ENCODE measurements around the gene NMRK2.
"Not testable (repeated sequence)": the region's sequence is repeated elsewhere in the genome, so short reads cannot be mapped to it uniquely, and the experiment has no call there.

Gene NMRK2, protein sequence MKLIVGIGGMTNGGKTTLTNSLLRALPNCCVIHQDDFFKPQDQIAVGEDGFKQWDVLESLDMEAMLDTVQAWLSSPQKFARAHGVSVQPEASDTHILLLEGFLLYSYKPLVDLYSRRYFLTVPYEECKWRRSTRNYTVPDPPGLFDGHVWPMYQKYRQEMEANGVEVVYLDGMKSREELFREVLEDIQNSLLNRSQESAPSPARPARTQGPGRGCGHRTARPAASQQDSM
- long read RNA-seq = 0 reads

DNA sequence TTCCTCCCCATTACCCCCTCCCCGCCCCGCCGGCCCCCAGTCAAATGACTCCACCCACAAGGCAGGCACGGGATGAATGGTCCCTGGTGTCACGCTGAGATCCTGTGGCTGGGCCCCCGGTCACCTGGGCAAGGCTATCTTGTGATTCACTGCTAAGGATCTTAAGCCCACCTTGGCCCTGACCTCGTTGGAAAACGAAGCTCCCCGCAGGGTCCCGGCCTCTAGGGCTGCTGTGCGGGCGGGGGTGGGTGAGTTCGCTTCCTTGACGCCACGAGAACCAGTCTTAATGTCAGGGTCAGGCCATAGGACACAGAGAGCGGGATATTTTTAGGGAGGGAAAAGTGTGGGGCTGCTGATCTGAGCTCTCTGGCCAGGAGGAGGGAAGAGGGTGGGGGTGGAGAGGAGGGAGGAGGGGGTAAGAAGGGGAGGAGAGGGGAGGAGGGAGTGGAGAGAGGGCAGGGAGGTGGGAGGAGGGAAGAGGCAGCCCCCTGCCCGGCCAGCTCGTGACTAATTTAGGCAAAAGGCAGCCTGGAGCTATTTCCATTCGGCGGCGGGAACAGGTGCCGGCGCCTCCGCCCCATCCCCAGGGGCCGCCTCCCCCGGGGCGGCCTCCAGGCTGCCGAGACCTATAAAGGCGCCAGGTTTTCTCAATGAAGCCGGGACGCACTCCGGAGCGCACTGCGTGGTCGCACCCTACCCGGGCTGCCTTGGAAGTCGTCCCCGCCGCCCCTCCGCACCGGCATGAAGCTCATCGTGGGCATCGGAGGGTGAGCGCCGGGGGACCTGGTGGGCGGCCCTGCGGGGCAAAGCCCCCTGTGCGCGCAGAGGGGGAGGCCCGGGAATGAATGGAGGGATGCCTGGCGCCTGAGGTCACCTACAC lies at the start of gene NMRK2:
NMRK2 (plus strand) TSS at position 139 of the 880 bp plus-strand sequence; CDS start at position 742, 603 bp downstream.
- TF ChIP-seq CTCF (IDR thresholded peaks at IDR 0.05; ENCODE audit: insufficient read depth, low read length) (no peak), REST (IDR thresholded peaks at IDR 0.05; ENCODE audit: insufficient replicate concordance, low read depth) (no peak), POLR2AphosphoS5 (IDR thresholded peaks at IDR 0.05; ENCODE audit: low read depth) (no peak), GABPA (IDR thresholded peaks at IDR 0.05; ENCODE audit: low read depth) (no peak), SPI1 (IDR thresholded peaks at IDR 0.05; ENCODE audit: borderline replicate concordance, low read depth) (no peak)
- DNase-seq (ENCODE audit: low read depth in 1 of 2, low spot score in 1 of 2) = no peak
- Histone ChIP-seq H3K27ac (replicated peaks) (no peak within 1 kb of the TSS), H3K4me3 (replicated peaks; ENCODE audit: insufficient read depth, low read length) (no peak within 1 kb of the TSS), H3K27me3 (ENCODE audit: insufficient read depth, poor library complexity, severe bottlenecking) (peaks cover 25% of the 10 kb centered on the region)

GRCh38 chr19:3890591-3890990 lies 42.3 kb upstream of the NMRK2 start:
- no peaks in the 10 kb centered on the region for H3K27me3 ChIP-seq (ENCODE audit: insufficient read depth, poor library complexity, severe bottlenecking)
- H3K4me3 ChIP-seq (replicated peaks; ENCODE audit: insufficient read depth, low read length) = no peak overlapping the region
- TF ChIP-seq CTCF (IDR thresholded peaks at IDR 0.05; ENCODE audit: insufficient read depth, low read length) = no peak
- no peak for TF ChIP-seq POLR2AphosphoS5 (IDR thresholded peaks at IDR 0.05; ENCODE audit: low read depth)
- no peak for TF ChIP-seq GABPA (IDR thresholded peaks at IDR 0.05; ENCODE audit: low read depth)
- no peak for TF ChIP-seq REST (IDR thresholded peaks at IDR 0.05; ENCODE audit: insufficient replicate concordance, low read depth)
- no peak for TF ChIP-seq SPI1 (IDR thresholded peaks at IDR 0.05; ENCODE audit: borderline replicate concordance, low read depth)
- H3K27ac ChIP-seq (replicated peaks) = no peak overlapping the region
- DNase-seq (ENCODE audit: low read depth in 1 of 2, low spot score in 1 of 2) = no peak

GRCh38 chr19:3893509-3894179 lies 39.2 kb upstream of the NMRK2 start:
- Histone ChIP-seq H3K27me3 (ENCODE audit: insufficient read depth, poor library complexity, severe bottlenecking) (no peaks in the 10 kb centered on the region), H3K27ac (replicated peaks) (no peak overlapping the region), H3K4me3 (replicated peaks; ENCODE audit: insufficient read depth, low read length) (no peak overlapping the region)
- no peak for DNase-seq (ENCODE audit: low read depth in 1 of 2, low spot score in 1 of 2)
- TF ChIP-seq GABPA (IDR thresholded peaks at IDR 0.05; ENCODE audit: low read depth) = no peak
- no peak for TF ChIP-seq REST (IDR thresholded peaks at IDR 0.05; ENCODE audit: insufficient replicate concordance, low read depth)
- no peak for TF ChIP-seq SPI1 (IDR thresholded peaks at IDR 0.05; ENCODE audit: borderline replicate concordance, low read depth)
- no peak for TF ChIP-seq POLR2AphosphoS5 (IDR thresholded peaks at IDR 0.05; ENCODE audit: low read depth)
- TF ChIP-seq CTCF (IDR thresholded peaks at IDR 0.05; ENCODE audit: insufficient read depth, low read length) = no peak

DNA sequence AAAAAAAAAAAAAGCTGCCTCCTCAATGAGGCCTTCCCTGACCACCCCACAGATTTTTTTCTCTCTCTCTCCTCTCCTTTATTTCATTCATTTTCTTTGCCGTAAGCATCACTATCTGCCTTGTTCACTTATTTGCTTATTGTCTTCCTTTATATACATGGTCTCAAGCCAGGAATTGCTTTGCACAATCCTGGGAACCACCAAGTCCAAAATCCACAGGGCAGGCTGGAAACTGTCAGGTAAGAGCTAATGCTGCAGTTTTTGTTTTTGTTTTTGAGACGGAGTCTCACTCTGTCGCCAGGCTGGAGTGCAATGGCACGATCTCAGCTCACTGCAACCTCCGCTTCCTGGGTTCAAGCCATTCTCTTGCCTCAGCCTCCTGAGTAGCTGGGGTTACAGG lies 37.9 kb upstream of the NMRK2 start:
- not testable (repeated sequence) for H3K4me3 ChIP-seq (replicated peaks; ENCODE audit: insufficient read depth, low read length); H3K27me3 ChIP-seq (ENCODE audit: insufficient read depth, poor library complexity, severe bottlenecking); DNase-seq (ENCODE audit: low read depth in 1 of 2, low spot score in 1 of 2); H3K27ac ChIP-seq (replicated peaks)

Measured in HL-60 (cell line).